ENCODE measurements around the gene CNBP. TPM values are rescaled to one million over a fixed set of nuclear protein-coding genes. Genes with fewer than 3 reads are reported as not detected.
"Not testable (repeated sequence)": the region's sequence is repeated elsewhere in the genome, so short reads cannot be mapped to it uniquely, and the experiment has no call there.

Gene CNBP
- total RNA-seq, 1 donor from 2014 or later = 422 TPM

GRCh38 chr3:129180461-129180860, 3.2 kb downstream of the CNBP start:
- Mint-ChIP-seq H3K36me3 (ENCODE audit: low read depth) (peaks cover 70% of the 10 kb centered on the region), H3K4me3 (peak overlapping the region; percentile 96), H3K4me1 (peaks cover 45% of the 10 kb centered on the region), H3K9me3 (no peaks in the 10 kb centered on the region), H3K27me3 (no peaks in the 10 kb centered on the region), H3K27ac (peak overlapping the region; percentile 58)
- intact Hi-C loops (cut with micrococcal nuclease) = loop anchor here (5.0 to 10.0 kb wide), 2 partner anchors 254 to 303 kb away; partner anchors contain the start of genes ACAD9 and MBD4
- no peak for DNase-seq

GRCh38 chr3:129176051-129176450, 7.6 kb downstream of the CNBP start:
- Mint-ChIP-seq H3K27ac (peak overlapping the region; percentile 71), H3K9me3 (no peaks in the 10 kb centered on the region), H3K4me3 (peak overlapping the region; percentile 56), H3K36me3 (ENCODE audit: low read depth) (peaks cover 66% of the 10 kb centered on the region), H3K4me1 (peaks cover 43% of the 10 kb centered on the region), H3K27me3 (no peaks in the 10 kb centered on the region)
- intact Hi-C loops (cut with micrococcal nuclease) = no loop called here
- no peak for DNase-seq

GRCh38 chr3:129173725-129174124, 10.0 kb downstream of the CNBP start:
- H3K9me3 Mint-ChIP-seq = no peaks in the 10 kb centered on the region

GRCh38 chr3:129173206-129173605, 10.5 kb downstream of the CNBP start:
- Mint-ChIP-seq H3K36me3 (ENCODE audit: low read depth) (peaks cover 64% of the 10 kb centered on the region), H3K9me3 (no peaks in the 10 kb centered on the region), H3K27me3 (no peaks in the 10 kb centered on the region), H3K4me1 (peaks cover 29% of the 10 kb centered on the region), H3K27ac (no peak overlapping the region), H3K4me3 (no peak overlapping the region)
- intact Hi-C loops (cut with micrococcal nuclease) = loop anchor here (1.0 kb wide), 1 partner anchor 11 kb away; no protein-coding TSS in a partner anchor
- DNase-seq = no peak

More at GRCh38 chr3:129173725-129174124, 10.0 kb downstream of the CNBP start:
- H3K27me3 Mint-ChIP-seq = no peaks in the 10 kb centered on the region
- no peak overlapping the region for H3K27ac Mint-ChIP-seq
- peaks cover 29% of the 10 kb centered on the region for H3K4me1 Mint-ChIP-seq
- intact Hi-C loops (cut with micrococcal nuclease) = loop anchor here (1.0 kb wide), 1 partner anchor 11 kb away; no protein-coding TSS in a partner anchor
- H3K4me3 Mint-ChIP-seq = no peak overlapping the region
- peaks cover 64% of the 10 kb centered on the region for H3K36me3 Mint-ChIP-seq (ENCODE audit: low read depth)
- DNase-seq = no peak

GRCh38 chr3:129166579-129167332, 16.9 kb downstream of the CNBP start:
- Mint-ChIP-seq H3K27ac (no peak overlapping the region), H3K36me3 (ENCODE audit: low read depth) (peaks cover 55% of the 10 kb centered on the region)
- intact Hi-C loops (cut with micrococcal nuclease) = no loop called here

GRCh38 chr3:129165594-129165993, 18.1 kb downstream of the CNBP start:
- peaks cover 19% of the 10 kb centered on the region for H3K4me1 Mint-ChIP-seq
- DNase-seq; intact Hi-C loops (cut with micrococcal nuclease); H3K4me3 Mint-ChIP-seq; H3K9me3 Mint-ChIP-seq; H3K27me3 Mint-ChIP-seq; H3K27ac Mint-ChIP-seq: not testable (repeated sequence)
- peaks cover 54% of the 10 kb centered on the region for H3K36me3 Mint-ChIP-seq (ENCODE audit: low read depth)

More at GRCh38 chr3:129166579-129167332, 16.9 kb downstream of the CNBP start:
- Mint-ChIP-seq H3K9me3 (no peaks in the 10 kb centered on the region), H3K4me3 (no peak overlapping the region), H3K4me1 (peaks cover 14% of the 10 kb centered on the region), H3K27me3 (no peaks in the 10 kb centered on the region)
- DNase-seq = no peak

GRCh38 chr3:129164500-129164899, 19.2 kb downstream of the CNBP start:
- Mint-ChIP-seq H3K27me3 (peaks cover 3% of the 10 kb centered on the region), H3K36me3 (ENCODE audit: low read depth) (peaks cover 45% of the 10 kb centered on the region)

GRCh38 chr3:129162729-129163579, 20.7 kb downstream of the CNBP start:
- Mint-ChIP-seq H3K4me1 (peaks cover 31% of the 10 kb centered on the region), H3K36me3 (ENCODE audit: low read depth) (peaks cover 46% of the 10 kb centered on the region), H3K27me3 (peaks cover 3% of the 10 kb centered on the region), H3K27ac (peak overlapping the region; percentile 98), H3K9me3 (no peaks in the 10 kb centered on the region), H3K4me3 (peak overlapping the region; percentile 98)
- DNase-seq = peak; percentile 71
- intact Hi-C loops (cut with micrococcal nuclease) = loop anchor here (1.0 kb wide), 1 partner anchor 10 kb away; no protein-coding TSS in a partner anchor

More at GRCh38 chr3:129164500-129164899, 19.2 kb downstream of the CNBP start:
- Mint-ChIP-seq H3K4me3 (no peak overlapping the region), H3K4me1 (peaks cover 22% of the 10 kb centered on the region), H3K9me3 (no peaks in the 10 kb centered on the region), H3K27ac (peak overlapping the region; percentile 41)
- DNase-seq = no peak
- intact Hi-C loops (cut with micrococcal nuclease) = no loop called here

- peaks cover 38% of the 10 kb centered on the region for H3K36me3 Mint-ChIP-seq (ENCODE audit: low read depth)
- DNase-seq = peak; percentile 78
- intact Hi-C loops (cut with micrococcal nuclease) = loop anchor here (1.0 kb wide), 10 partner anchors 11 to 283 kb away; partner anchors contain the start of genes ACAD9, CNBP, COPG1 and HMCES
- H3K27ac Mint-ChIP-seq = peak overlapping the region; percentile 98
- peaks cover 31% of the 10 kb centered on the region for H3K4me1 Mint-ChIP-seq
- H3K9me3 Mint-ChIP-seq = no peaks in the 10 kb centered on the region
- peaks cover 3% of the 10 kb centered on the region for H3K27me3 Mint-ChIP-seq
- peak overlapping the region; percentile 98 for H3K4me3 Mint-ChIP-seq
Measured at GRCh38 chr3:129161860-129162271, 21.8 kb downstream of the CNBP start.

GRCh38 chr3:129160891-129161859, 22.5 kb downstream of the CNBP start, which contains the start of gene ISY1:
TSS of gene ISY1 (minus strand) at chr3:129161063. CDS start at chr3:129160975, 88 bp downstream.
- peak; percentile 96 for DNase-seq
- peak within 1 kb of the TSS; percentile 98 for H3K4me3 Mint-ChIP-seq
- H3K36me3 Mint-ChIP-seq (ENCODE audit: low read depth) = peaks cover 37% of the 10 kb centered on the region
- H3K4me1 Mint-ChIP-seq = peaks cover 31% of the 10 kb centered on the region
- H3K27me3 Mint-ChIP-seq = peaks cover 3% of the 10 kb centered on the region
- peak within 1 kb of the TSS; percentile 98 for H3K27ac Mint-ChIP-seq
- H3K9me3 Mint-ChIP-seq = no peaks in the 10 kb centered on the region
- intact Hi-C loops (cut with micrococcal nuclease) = loop anchor here (1.0 kb wide), 9 partner anchors 22 to 282 kb away; partner anchors contain the start of genes ACAD9, CNBP, COPG1 and HMCES

GRCh38 chr3:129144786-129145185, 38.9 kb downstream of the CNBP start:
- Mint-ChIP-seq H3K36me3 (ENCODE audit: low read depth) (peaks cover 42% of the 10 kb centered on the region), H3K27ac (no peak overlapping the region), H3K4me1 (peaks cover 1% of the 10 kb centered on the region), H3K27me3 (no peaks in the 10 kb centered on the region), H3K9me3 (no peaks in the 10 kb centered on the region), H3K4me3 (no peak overlapping the region)
- no peak for DNase-seq
- intact Hi-C loops (cut with micrococcal nuclease) = no loop called here

- H3K36me3 Mint-ChIP-seq (ENCODE audit: low read depth) = peaks cover 30% of the 10 kb centered on the region
- DNase-seq; H3K4me1 Mint-ChIP-seq; H3K27ac Mint-ChIP-seq; H3K4me3 Mint-ChIP-seq; intact Hi-C loops (cut with micrococcal nuclease); H3K27me3 Mint-ChIP-seq; H3K9me3 Mint-ChIP-seq: not testable (repeated sequence)
Measured at GRCh38 chr3:129141011-129141410, 42.7 kb downstream of the CNBP start.

GRCh38 chr3:129139911-129140310, 43.8 kb downstream of the CNBP start:
- Mint-ChIP-seq H3K4me1 (no peaks in the 10 kb centered on the region), H3K4me3 (no peak overlapping the region), H3K27ac (no peak overlapping the region), H3K36me3 (ENCODE audit: low read depth) (peaks cover 24% of the 10 kb centered on the region), H3K9me3 (no peaks in the 10 kb centered on the region), H3K27me3 (no peaks in the 10 kb centered on the region)
- intact Hi-C loops (cut with micrococcal nuclease) = no loop called here
- no peak for DNase-seq
